Glutamatergic neuron (in vitro differentiated cells): ENCODE measurements around the gene ZSCAN9. TPM values are rescaled to one million over a fixed set of nuclear protein-coding genes. Genes with fewer than 3 reads are reported as not detected.

Experiments
- DNase-seq: peaks from one replicate; pipeline ENCODE4 v3.0.0; 2022
- H3K27ac Mint-ChIP-seq: one replicate; pipeline ENCODE4 v1.8.0; 2020; ENCODE audit warnings: mild to moderate bottlenecking, mixed read lengths, inconsistent platforms; ENCODE audit not compliant: unreplicated experiment
- H3K27me3 Mint-ChIP-seq: one replicate; pipeline ENCODE4 v1.8.0; 2020; ENCODE audit warnings: mild to moderate bottlenecking, moderate library complexity, mixed read lengths, inconsistent platforms; ENCODE audit not compliant: unreplicated experiment
- H3K36me3 Mint-ChIP-seq: one replicate; pipeline ENCODE4 v1.8.0; 2020; ENCODE audit warnings: mild to moderate bottlenecking, mixed read lengths, inconsistent platforms; ENCODE audit not compliant: unreplicated experiment
- H3K4me1 Mint-ChIP-seq: one replicate; pipeline ENCODE4 v1.8.0; 2020; ENCODE audit warnings: mild to moderate bottlenecking, low read depth, mixed read lengths, inconsistent platforms; ENCODE audit not compliant: unreplicated experiment
- H3K4me3 Mint-ChIP-seq: one replicate; pipeline ENCODE4 v1.8.0; 2020; ENCODE audit warnings: mild to moderate bottlenecking, mixed read lengths, inconsistent platforms; ENCODE audit not compliant: unreplicated experiment
- H3K9me3 Mint-ChIP-seq: one replicate; pipeline ENCODE4 v1.8.0; 2020; ENCODE audit warnings: mild to moderate bottlenecking, moderate library complexity, mixed read lengths, inconsistent platforms; ENCODE audit not compliant: unreplicated experiment
- CTCF ChIP-seq: fragments of 200-600 bp; sonication (generic); IDR thresholded peaks from one replicate; pipeline ENCODE4 v1.5.0; 2021; ENCODE audit not compliant: partially characterized antibody, unreplicated experiment
- total RNA-seq: library from RNA; stranded (reverse); fragmentation: NEBNext Ultra II Directional; extraction: Animal tissue kit (Norgen Biotek cat#: 25700); gene quantifications from one replicate; pipeline ENCODE4 v1.2.1, GENCODE V29; 2021; ENCODE audit not compliant: unreplicated experiment

The ZSCAN9 gene
- total RNA-seq, 1 donor from 2014 or later: 54.0 TPM

GRCh38 chr6:28220257-28221133 lies 4.6 kb upstream of the ZSCAN9 start:
- Mint-ChIP-seq H3K4me1 (peaks cover 2% of the 10 kb centered on the region), H3K4me3 (no peak overlapping the region), H3K36me3 (no peaks in the 10 kb centered on the region), H3K9me3 (peaks cover 6% of the 10 kb centered on the region), H3K27me3 (peaks cover 9% of the 10 kb centered on the region), H3K27ac (no peak overlapping the region)
- no peak for DNase-seq
- no peak for TF ChIP-seq CTCF

- peak overlapping the region; percentile 95 for H3K4me3 Mint-ChIP-seq
- H3K27ac Mint-ChIP-seq: peak overlapping the region; percentile 95
- no peak for DNase-seq
- H3K9me3 Mint-ChIP-seq: peaks cover 4% of the 10 kb centered on the region
- peaks cover 9% of the 10 kb centered on the region for H3K27me3 Mint-ChIP-seq
- H3K4me1 Mint-ChIP-seq: peaks cover 6% of the 10 kb centered on the region
- TF ChIP-seq CTCF: no peak
- peaks cover 9% of the 10 kb centered on the region for H3K36me3 Mint-ChIP-seq
Measured at GRCh38 chr6:28224131-28225055, 682 bp upstream of the ZSCAN9 start.

- peaks cover 9% of the 10 kb centered on the region for H3K36me3 Mint-ChIP-seq
- no peak overlapping the region for H3K27ac Mint-ChIP-seq
- DNase-seq: no peak
- peaks cover 6% of the 10 kb centered on the region for H3K4me1 Mint-ChIP-seq
- peak overlapping the region; percentile 95 for H3K4me3 Mint-ChIP-seq
- peaks cover 7% of the 10 kb centered on the region for H3K27me3 Mint-ChIP-seq
- no peak for TF ChIP-seq CTCF
- H3K9me3 Mint-ChIP-seq: peaks cover 4% of the 10 kb centered on the region
Measured at GRCh38 chr6:28226460-28226859, 1.4 kb downstream of the ZSCAN9 start.

GRCh38 chr6:28232785-28233184 lies 7.7 kb downstream of the ZSCAN9 start:
- TF ChIP-seq CTCF: no peak
- peaks cover 19% of the 10 kb centered on the region for H3K36me3 Mint-ChIP-seq
- peaks cover 4% of the 10 kb centered on the region for H3K9me3 Mint-ChIP-seq

More at GRCh38 chr6:28232785-28233184, 7.7 kb downstream of the ZSCAN9 start:
- H3K27me3 Mint-ChIP-seq: peaks cover 3% of the 10 kb centered on the region
- no peaks in the 10 kb centered on the region for H3K4me1 Mint-ChIP-seq
- no peak for DNase-seq
- H3K4me3 Mint-ChIP-seq: no peak overlapping the region
- H3K27ac Mint-ChIP-seq: no peak overlapping the region
